CD4-positive, CD25-positive, alpha-beta regulatory T cell (primary cell): ENCODE results near the gene SLC51A. TPM values are rescaled to one million over a fixed set of nuclear protein-coding genes. Genes with fewer than 3 reads are reported as not detected.
"Not testable (repeated sequence)": the region's sequence is repeated elsewhere in the genome, so short reads cannot be mapped to it uniquely, and the experiment has no call there.

ENCODE experiments used
- ATAC-seq, 2 donors: fragments of 150-1000 bp; cut with Tn5 transposase; one replicate each; pipeline ENCODE4 v1.10.0; 2021; ENCODE audit warnings: low read depth in 2 of 2, moderate number of reproducible peaks in 2 of 2, moderate library complexity in 1 of 2
- DNase-seq, 3 donors: peaks; one replicate each; pipeline versions ENCODE4 v3.0.0 to v3.0.0-alpha.2; 2012 to 2022; ENCODE audit warnings: mixed read lengths in 1 of 3
- H3K27ac ChIP-seq: one replicate; pipeline ENCODE4 v1.7.0; 2013; ENCODE audit warnings: mild to moderate bottlenecking, low read length; ENCODE audit not compliant: insufficient read depth, poor library complexity, severe bottlenecking
- H3K27me3 ChIP-seq: one replicate; pipeline ENCODE4 v1.7.0; 2013; ENCODE audit warnings: low read length; ENCODE audit not compliant: control insufficient read depth, insufficient read depth
- H3K36me3 ChIP-seq: one replicate; pipeline ENCODE4 v1.7.0; 2013; ENCODE audit warnings: mild to moderate bottlenecking, low read length, moderate library complexity; ENCODE audit not compliant: control insufficient read depth, insufficient read depth
- H3K4me1 ChIP-seq: 2 replicates; pipeline ENCODE4 v1.7.0; 2013; ENCODE audit warnings: mild to moderate bottlenecking, low read length; ENCODE audit not compliant: insufficient read depth, control insufficient read depth, poor library complexity, severe bottlenecking
- H3K4me3 ChIP-seq: one replicate; pipeline ENCODE4 v1.7.0; 2013; ENCODE audit warnings: low read depth, mild to moderate bottlenecking, low read length, moderate library complexity
- H3K9me3 ChIP-seq, 2 experiments: 1 replicate in 1 of 2; 2 replicates in 1 of 2; pipeline ENCODE4 v1.7.0; 2013; ENCODE audit warnings: low read length in 2 of 2, mild to moderate bottlenecking in 1 of 2, moderate library complexity in 1 of 2; ENCODE audit not compliant: control insufficient read depth in 2 of 2
- H3K27ac Mint-ChIP-seq, 3 donors: one replicate each; pipeline ENCODE4 v1.8.0; 2020 to 2022; ENCODE audit warnings: mild to moderate bottlenecking in 3 of 3, mixed read lengths in 3 of 3, moderate library complexity in 2 of 3
- H3K27me3 Mint-ChIP-seq: one replicate; pipeline ENCODE4 v1.8.0; 2022; ENCODE audit warnings: mild to moderate bottlenecking, mixed read lengths
- H3K36me3 Mint-ChIP-seq: one replicate; pipeline ENCODE4 v1.8.0; 2020; ENCODE audit warnings: mixed read lengths
- H3K4me1 Mint-ChIP-seq, 4 donors: one replicate each; pipeline ENCODE4 v1.8.0; 2020 to 2022; ENCODE audit warnings: mixed read lengths in 4 of 4, mild to moderate bottlenecking in 1 of 4
- H3K4me3 Mint-ChIP-seq, 4 donors: one replicate each; pipeline ENCODE4 v1.8.0; 2020 to 2022; ENCODE audit warnings: mild to moderate bottlenecking in 4 of 4, mixed read lengths in 4 of 4, moderate library complexity in 3 of 4
- H3K9me3 Mint-ChIP-seq, 7 donors: one replicate each; pipeline ENCODE4 v1.8.0; 2020 to 2022; ENCODE audit warnings: mixed read lengths in 7 of 7, mild to moderate bottlenecking in 3 of 7, moderate library complexity in 2 of 7
- polyA plus RNA-seq, 4 donors: library from polyadenylated mRNA; unstranded; fragments of 300-500 nt; fragmentation: Illumina TruSeq; gene quantifications; one replicate each; pipeline ENCODE4 v1.2.3, GENCODE V29; 2021
- total RNA-seq: library from RNA; stranded (reverse); gene quantifications from one replicate; pipeline ENCODE4 v1.2.3, GENCODE V29; 2022

SLC51A gene
- total and polyA plus RNA-seq, 5 donors from 2014 or later: 0.38 to 2.2 (median 0.63) TPM; not detected in 1

DNA sequence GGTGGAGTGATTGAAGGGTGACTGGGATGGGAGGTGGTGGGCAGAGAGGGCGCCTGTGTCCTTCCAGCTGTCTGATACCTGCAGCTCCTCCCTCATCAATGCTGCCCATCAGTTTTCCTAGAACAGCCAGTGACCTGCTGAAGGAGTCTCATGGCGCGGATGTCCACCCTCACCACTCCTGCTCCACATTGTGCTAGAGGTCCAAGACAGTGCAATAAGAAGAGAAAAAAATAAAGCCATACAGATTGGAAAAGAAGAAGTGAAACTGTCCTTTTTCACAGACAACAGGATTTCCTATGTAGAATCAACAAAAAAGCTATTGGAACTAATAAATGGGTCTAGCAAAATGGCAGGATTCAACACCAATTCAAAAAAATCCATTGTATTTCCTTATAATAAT, 12.5 kb upstream of the SLC51A start:
- H3K9me3 Mint-ChIP-seq: peaks cover 0 to 2% (median 0%) of the 10 kb centered on the region in 7 donors
- DNase-seq: no peak
- no peak overlapping the region for H3K4me3 ChIP-seq

GRCh38 chr3:196205442-196206205, 10.7 kb upstream of the SLC51A start:
- H3K27ac Mint-ChIP-seq: peak overlapping the region in 1 of 3 donors; percentile 34
- H3K4me3 ChIP-seq, H3K27me3 ChIP-seq, DNase-seq, H3K27me3 Mint-ChIP-seq, H3K36me3 ChIP-seq, ATAC-seq, H3K9me3 Mint-ChIP-seq, H3K27ac ChIP-seq, H3K9me3 ChIP-seq, H3K36me3 Mint-ChIP-seq: not testable (repeated sequence)
- H3K4me3 Mint-ChIP-seq: peak overlapping the region in 1 of 4 donors; percentile 48
- H3K4me1 Mint-ChIP-seq: peaks cover 3 to 15% (median 9%) of the 10 kb centered on the region in 4 donors
- peaks cover 14% of the 10 kb centered on the region for H3K4me1 ChIP-seq

More for the DNA sequence above, 12.5 kb upstream of the SLC51A start:
- H3K4me1 Mint-ChIP-seq: peaks cover 3 to 15% (median 9%) of the 10 kb centered on the region in 4 donors
- Histone ChIP-seq H3K4me1 (peaks cover 14% of the 10 kb centered on the region), H3K9me3 (no peaks in the 10 kb centered on the region), H3K36me3 (no peaks in the 10 kb centered on the region), H3K27ac (no peak overlapping the region), H3K27me3 (no peaks in the 10 kb centered on the region)
- H3K27me3 Mint-ChIP-seq: peaks cover 8% of the 10 kb centered on the region
- no peak overlapping the region for H3K27ac Mint-ChIP-seq
- peak overlapping the region in 1 of 4 donors; percentile 70 for H3K4me3 Mint-ChIP-seq
- no peaks in the 10 kb centered on the region for H3K36me3 Mint-ChIP-seq
- no peak for ATAC-seq

DNA sequence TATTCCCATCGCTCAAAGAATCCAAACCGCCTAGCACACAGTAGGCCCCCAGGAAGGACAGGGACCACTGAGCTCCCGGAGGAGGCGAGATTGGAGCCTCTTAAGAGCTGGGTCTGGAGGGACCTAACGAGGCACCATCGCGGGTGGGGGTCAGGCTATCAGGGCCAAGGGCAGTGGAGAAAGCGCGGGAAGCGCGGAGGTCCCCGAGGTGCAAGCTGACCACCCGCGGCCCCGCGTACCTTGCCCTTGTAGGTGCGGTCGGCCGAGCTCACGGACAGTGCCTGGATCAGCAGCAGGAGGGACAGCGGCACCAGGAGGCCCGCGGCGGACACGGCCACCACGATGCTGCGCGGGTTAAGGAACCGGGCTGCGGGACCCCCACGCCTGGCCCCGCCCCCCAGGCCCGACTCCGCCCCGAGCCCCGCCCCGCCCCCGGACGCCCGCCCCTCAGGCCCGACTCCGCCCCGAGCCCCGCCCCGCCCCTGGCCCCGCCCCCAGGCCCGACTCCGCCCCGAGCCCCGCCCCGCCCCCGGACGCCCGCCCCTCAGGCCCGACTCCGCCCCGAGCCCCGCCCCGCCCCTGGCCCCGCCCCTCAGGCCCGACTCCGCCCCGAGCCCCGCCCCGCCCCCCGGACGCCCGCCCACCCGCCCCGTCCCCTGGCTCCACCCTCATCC, 9.0 kb upstream of the SLC51A start:
- Mint-ChIP-seq H3K27me3 (peaks cover 8% of the 10 kb centered on the region), H3K4me1 (peaks cover 3 to 16% (median 10%) of the 10 kb centered on the region in 4 donors), H3K4me3 (peak overlapping the region in 3 of 4 donors; percentile 58 to 86 (median 61)), H3K27ac (peak overlapping the region in 1 of 3 donors; percentile 85), H3K36me3 (no peaks in the 10 kb centered on the region), H3K9me3 (peaks cover 0 to 4% (median 0%) of the 10 kb centered on the region in 7 donors)
- Histone ChIP-seq H3K4me3 (no peak overlapping the region), H3K36me3 (no peaks in the 10 kb centered on the region), H3K27ac (no peak overlapping the region), H3K4me1 (peaks cover 14% of the 10 kb centered on the region), H3K27me3 (no peaks in the 10 kb centered on the region), H3K9me3 (no peaks in the 10 kb centered on the region)
- DNase-seq (peak in 1 of 3 donors; percentile 41), ATAC-seq (peak; percentile 23 to 35)

GRCh38 chr3:196207833-196208607, 8.3 kb upstream of the SLC51A start:
- H3K4me3 Mint-ChIP-seq: peak overlapping the region; percentile 61 to 95 (median 86)
- H3K4me3 ChIP-seq: no peak overlapping the region
- ATAC-seq (peak; percentile 40 to 62), DNase-seq (peak; percentile 53 to 72 (median 62))
- no peaks in the 10 kb centered on the region for H3K9me3 ChIP-seq
- H3K27ac Mint-ChIP-seq: peak overlapping the region in 1 of 3 donors; percentile 81
- H3K9me3 Mint-ChIP-seq: peaks cover 0 to 4% (median 0%) of the 10 kb centered on the region in 7 donors
- peaks cover 14% of the 10 kb centered on the region for H3K4me1 ChIP-seq
- no peaks in the 10 kb centered on the region for H3K36me3 ChIP-seq
- H3K27me3 Mint-ChIP-seq: peaks cover 7% of the 10 kb centered on the region
- H3K27ac ChIP-seq: no peak overlapping the region
- H3K36me3 Mint-ChIP-seq: no peaks in the 10 kb centered on the region
- H3K27me3 ChIP-seq: no peaks in the 10 kb centered on the region
- H3K4me1 Mint-ChIP-seq: peaks cover 3 to 22% (median 10%) of the 10 kb centered on the region in 4 donors

- Mint-ChIP-seq H3K9me3 (peaks cover 0 to 4% (median 0%) of the 10 kb centered on the region in 7 donors), H3K27me3 (no peaks in the 10 kb centered on the region), H3K27ac (no peak overlapping the region), H3K36me3 (no peaks in the 10 kb centered on the region), H3K4me3 (peak overlapping the region in 3 of 4 donors; percentile 61 to 75 (median 74)), H3K4me1 (peaks cover 3 to 15% (median 9%) of the 10 kb centered on the region in 4 donors)
- no peak for DNase-seq
- Histone ChIP-seq H3K9me3 (no peaks in the 10 kb centered on the region), H3K36me3 (no peaks in the 10 kb centered on the region), H3K4me3 (no peak overlapping the region), H3K4me1 (peaks cover 14% of the 10 kb centered on the region), H3K27me3 (no peaks in the 10 kb centered on the region), H3K27ac (no peak overlapping the region)
- ATAC-seq: no peak
Measured at GRCh38 chr3:196208942-196209695, 7.2 kb upstream of the SLC51A start.

DNA sequence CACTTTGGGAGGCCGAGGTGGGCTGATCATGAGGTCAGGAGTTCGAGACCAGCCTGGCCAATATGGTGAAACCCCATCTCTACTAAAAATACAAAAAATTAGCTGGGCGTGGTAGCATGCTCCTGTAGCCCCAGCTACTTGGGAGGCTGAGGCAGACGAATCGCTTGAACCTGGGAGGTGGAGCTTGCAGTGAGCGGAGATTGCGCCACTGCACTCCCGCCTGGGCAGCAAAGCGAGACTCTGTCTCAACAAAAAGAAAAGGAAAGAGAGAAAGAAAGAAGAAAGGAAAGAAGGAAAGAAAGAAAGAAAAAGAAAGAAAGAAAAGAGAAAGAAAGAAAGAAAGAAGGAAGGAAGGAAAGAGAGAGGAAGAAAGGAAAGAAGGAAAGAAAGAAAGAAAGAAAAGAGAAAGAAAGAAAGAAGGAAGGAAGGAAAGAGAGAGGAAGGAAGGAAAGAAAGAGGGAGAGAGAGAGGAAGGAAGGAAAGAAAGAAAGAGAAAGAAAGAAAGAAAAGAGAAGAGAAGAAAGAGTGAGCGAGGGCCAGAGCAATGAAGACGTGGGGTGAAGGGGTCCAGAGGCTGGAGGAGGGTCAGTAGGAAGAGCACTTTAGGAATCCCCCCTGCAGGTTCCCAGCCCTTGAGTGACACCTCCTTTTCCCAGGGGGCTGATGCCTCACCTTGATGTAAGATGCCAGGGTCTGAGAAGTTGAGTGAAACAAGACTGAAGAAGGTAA, 6.2 kb upstream of the SLC51A start:
- Mint-ChIP-seq H3K4me3 (peak overlapping the region in 2 of 4 donors; percentile 35 to 51), H3K4me1 (peaks cover 0 to 14% (median 8%) of the 10 kb centered on the region in 4 donors)
- ATAC-seq, H3K27ac Mint-ChIP-seq, H3K27me3 ChIP-seq, H3K27ac ChIP-seq, H3K36me3 ChIP-seq, H3K4me3 ChIP-seq, DNase-seq, H3K9me3 Mint-ChIP-seq, H3K27me3 Mint-ChIP-seq, H3K36me3 Mint-ChIP-seq, H3K9me3 ChIP-seq: not testable (repeated sequence)
- peaks cover 14% of the 10 kb centered on the region for H3K4me1 ChIP-seq
